ENCODE data around the gene NOD1.

DNA sequence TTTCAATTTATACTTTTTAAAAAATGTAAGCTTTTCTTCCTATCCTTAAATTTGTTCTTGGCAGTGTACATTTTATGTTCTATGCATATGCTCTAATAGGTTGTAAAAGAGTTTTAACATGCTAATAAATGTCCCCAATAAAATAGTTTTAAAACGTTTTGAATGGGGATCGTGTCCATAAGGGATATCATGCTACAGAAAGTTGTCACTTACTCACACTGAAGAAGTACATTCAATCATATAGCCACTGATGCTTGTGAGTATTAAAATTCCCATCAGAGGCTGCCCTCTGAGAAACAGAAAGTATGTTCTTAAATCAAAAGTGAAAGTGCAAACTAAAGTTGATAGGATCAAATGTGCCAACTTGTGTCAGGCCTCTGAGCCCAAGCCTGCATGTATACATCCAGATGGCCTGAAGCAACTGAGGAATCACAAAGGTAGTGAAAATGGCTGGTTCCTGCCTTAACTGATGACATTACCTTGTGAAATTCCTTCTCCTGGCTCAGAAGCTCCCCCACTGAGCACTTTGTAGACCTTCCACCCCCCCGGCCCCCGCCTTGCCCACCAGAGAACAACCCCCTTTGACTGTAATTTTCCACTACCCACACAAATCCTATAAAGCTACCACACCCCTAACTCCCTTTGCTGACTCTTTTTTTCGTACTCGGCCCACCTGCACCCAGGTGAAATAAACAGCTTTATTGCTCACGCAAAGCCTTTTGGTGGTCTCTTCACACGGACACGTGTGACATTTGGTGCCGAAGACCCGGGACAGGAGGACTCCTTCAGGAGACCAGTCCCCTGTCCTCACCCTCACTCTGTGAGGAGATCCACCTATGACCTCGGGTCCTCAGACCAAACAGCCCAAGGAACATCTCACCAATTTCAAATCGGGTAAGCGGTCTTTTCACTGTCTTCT lies 877 bp upstream of the NOD1 start:
- no peak for TF ChIP-seq EZH2 (IDR thresholded peaks at IDR 0.05)
- TF ChIP-seq POLR2AphosphoS5 (IDR thresholded peaks at IDR 0.05; ENCODE audit: borderline replicate concordance, low read depth, low read length) = no peak

Measured in SK-N-MC (cell line).